Progenitor cell of endocrine pancreas (in vitro differentiated cells): ENCODE results near the gene SCP2. TPM values are rescaled to one million over a fixed set of nuclear protein-coding genes. Genes with fewer than 3 reads are reported as not detected.
"Not testable (repeated sequence)": the region's sequence is repeated elsewhere in the genome, so short reads cannot be mapped to it uniquely, and the experiment has no call there.

Experiments
- DNase-seq: peaks from one replicate; pipeline ENCODE4 v3.0.0; 2021; ENCODE audit warnings: low spot score; ENCODE audit not compliant: unreplicated experiment
- H3K27ac Mint-ChIP-seq: 2 replicates; pipeline ENCODE4 v1.8.0; 2021; ENCODE audit warnings: mild to moderate bottlenecking, moderate library complexity, mixed read lengths
- H3K27me3 Mint-ChIP-seq: 2 replicates; pipeline ENCODE4 v1.8.0; 2021; ENCODE audit warnings: mixed read lengths
- H3K36me3 Mint-ChIP-seq: 2 replicates; pipeline ENCODE4 v1.8.0; 2022; ENCODE audit warnings: mixed read lengths; ENCODE audit not compliant: insufficient read depth
- H3K4me1 Mint-ChIP-seq: 2 replicates; pipeline ENCODE4 v1.8.0; 2021; ENCODE audit warnings: low read depth, mixed read lengths
- H3K4me3 Mint-ChIP-seq: 2 replicates; pipeline ENCODE4 v1.8.0; 2021; ENCODE audit warnings: low read depth, mild to moderate bottlenecking, moderate library complexity, mixed read lengths
- H3K9me3 Mint-ChIP-seq: 2 replicates; pipeline ENCODE4 v1.8.0; 2021; ENCODE audit warnings: low read depth, mixed read lengths
- total RNA-seq: library from RNA; stranded (reverse); gene quantifications from 2 replicates; pipeline ENCODE4 v1.2.1, GENCODE V29; 2021
- TF ChIP-seq, protein P1 (sequence below): fragments of 200-600 bp; sonication (generic); IDR thresholded peaks from one replicate; pipeline ENCODE4 v1.5.0; 2021; ENCODE audit warnings: antibody characterized with exemption, mild to moderate bottlenecking; ENCODE audit not compliant: unreplicated experiment

Gene SCP2
- total RNA-seq, 1 donor from 2014 or later, result 60.8 TPM

DNA sequence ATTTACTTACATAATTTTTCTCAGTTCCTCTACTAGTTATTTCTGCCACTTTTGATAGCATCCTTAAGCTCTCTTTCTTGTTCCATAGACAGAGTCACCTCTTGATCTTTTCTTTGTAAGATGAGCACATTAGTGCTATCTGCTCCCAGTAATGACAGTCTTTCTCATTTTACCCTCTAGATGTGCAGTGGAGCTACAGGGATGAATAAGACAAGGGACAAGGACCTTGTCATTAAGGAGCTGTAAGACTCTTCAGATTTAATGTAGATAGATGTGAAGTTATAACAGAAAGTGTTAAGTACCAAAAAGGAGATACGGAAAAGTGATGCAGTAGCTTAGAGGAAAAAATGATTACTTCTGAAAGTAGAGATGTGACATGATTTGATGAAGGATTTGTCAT lies 20.4 kb downstream of the SCP2 start:
- TF ChIP-seq, protein P1, sequence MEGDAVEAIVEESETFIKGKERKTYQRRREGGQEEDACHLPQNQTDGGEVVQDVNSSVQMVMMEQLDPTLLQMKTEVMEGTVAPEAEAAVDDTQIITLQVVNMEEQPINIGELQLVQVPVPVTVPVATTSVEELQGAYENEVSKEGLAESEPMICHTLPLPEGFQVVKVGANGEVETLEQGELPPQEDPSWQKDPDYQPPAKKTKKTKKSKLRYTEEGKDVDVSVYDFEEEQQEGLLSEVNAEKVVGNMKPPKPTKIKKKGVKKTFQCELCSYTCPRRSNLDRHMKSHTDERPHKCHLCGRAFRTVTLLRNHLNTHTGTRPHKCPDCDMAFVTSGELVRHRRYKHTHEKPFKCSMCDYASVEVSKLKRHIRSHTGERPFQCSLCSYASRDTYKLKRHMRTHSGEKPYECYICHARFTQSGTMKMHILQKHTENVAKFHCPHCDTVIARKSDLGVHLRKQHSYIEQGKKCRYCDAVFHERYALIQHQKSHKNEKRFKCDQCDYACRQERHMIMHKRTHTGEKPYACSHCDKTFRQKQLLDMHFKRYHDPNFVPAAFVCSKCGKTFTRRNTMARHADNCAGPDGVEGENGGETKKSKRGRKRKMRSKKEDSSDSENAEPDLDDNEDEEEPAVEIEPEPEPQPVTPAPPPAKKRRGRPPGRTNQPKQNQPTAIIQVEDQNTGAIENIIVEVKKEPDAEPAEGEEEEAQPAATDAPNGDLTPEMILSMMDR, result no peak
- no peak overlapping the region for H3K27ac Mint-ChIP-seq
- no peak overlapping the region for H3K4me3 Mint-ChIP-seq
- H3K4me1 Mint-ChIP-seq, result peaks cover 2% of the 10 kb centered on the region
- H3K36me3 Mint-ChIP-seq, result no peaks in the 10 kb centered on the region
- no peaks in the 10 kb centered on the region for H3K9me3 Mint-ChIP-seq
- H3K27me3 Mint-ChIP-seq, result no peaks in the 10 kb centered on the region
- no peak for DNase-seq

DNA sequence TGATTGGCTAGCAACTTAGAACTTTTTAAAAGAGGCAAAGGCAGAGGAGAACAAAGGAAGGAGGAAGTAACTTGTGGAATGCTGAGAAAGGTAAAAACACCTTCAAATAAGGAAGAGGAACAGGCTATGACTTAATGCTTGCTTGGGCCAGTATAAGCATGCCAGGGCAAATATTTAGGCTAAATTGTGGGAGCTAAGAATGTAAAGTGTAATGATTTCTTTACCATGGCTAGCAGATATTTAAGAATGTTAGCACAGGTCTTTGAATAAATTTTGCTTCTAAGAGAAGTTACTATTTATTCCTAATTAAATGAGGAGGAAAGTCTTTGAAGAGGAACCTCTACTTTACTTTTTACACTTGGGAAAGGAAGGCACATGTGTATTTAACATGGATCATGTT lies 22.5 kb downstream of the SCP2 start:
- H3K27me3 Mint-ChIP-seq, H3K36me3 Mint-ChIP-seq, H3K4me1 Mint-ChIP-seq, DNase-seq, H3K4me3 Mint-ChIP-seq, H3K9me3 Mint-ChIP-seq: not testable (repeated sequence)
- H3K27ac Mint-ChIP-seq, result peak overlapping the region; percentile 43

DNA sequence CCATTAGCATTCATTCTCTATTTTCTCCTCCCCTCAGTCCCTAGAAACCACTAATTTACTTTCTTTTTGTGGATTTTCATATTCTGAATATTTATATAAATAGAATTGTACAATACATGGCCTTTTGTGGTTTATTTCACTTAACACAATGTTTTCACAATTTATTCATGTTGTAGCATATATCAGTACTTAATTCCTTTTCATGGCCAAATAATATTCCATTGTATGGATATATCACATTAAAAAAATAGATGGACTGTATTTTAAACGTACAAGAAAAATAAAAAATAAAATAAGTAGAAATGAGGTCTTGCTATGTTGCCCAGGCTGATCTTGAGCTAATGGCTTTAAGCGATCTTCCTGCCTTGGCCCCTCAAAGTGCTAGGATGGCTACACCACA lies 25.0 kb downstream of the SCP2 start:
- Mint-ChIP-seq H3K9me3 (no peaks in the 10 kb centered on the region), H3K4me3 (no peak overlapping the region), H3K27ac (no peak overlapping the region), H3K4me1 (peaks cover 12% of the 10 kb centered on the region), H3K27me3 (no peaks in the 10 kb centered on the region), H3K36me3 (no peaks in the 10 kb centered on the region)
- TF ChIP-seq, protein P1, result no peak
- no peak for DNase-seq

DNA sequence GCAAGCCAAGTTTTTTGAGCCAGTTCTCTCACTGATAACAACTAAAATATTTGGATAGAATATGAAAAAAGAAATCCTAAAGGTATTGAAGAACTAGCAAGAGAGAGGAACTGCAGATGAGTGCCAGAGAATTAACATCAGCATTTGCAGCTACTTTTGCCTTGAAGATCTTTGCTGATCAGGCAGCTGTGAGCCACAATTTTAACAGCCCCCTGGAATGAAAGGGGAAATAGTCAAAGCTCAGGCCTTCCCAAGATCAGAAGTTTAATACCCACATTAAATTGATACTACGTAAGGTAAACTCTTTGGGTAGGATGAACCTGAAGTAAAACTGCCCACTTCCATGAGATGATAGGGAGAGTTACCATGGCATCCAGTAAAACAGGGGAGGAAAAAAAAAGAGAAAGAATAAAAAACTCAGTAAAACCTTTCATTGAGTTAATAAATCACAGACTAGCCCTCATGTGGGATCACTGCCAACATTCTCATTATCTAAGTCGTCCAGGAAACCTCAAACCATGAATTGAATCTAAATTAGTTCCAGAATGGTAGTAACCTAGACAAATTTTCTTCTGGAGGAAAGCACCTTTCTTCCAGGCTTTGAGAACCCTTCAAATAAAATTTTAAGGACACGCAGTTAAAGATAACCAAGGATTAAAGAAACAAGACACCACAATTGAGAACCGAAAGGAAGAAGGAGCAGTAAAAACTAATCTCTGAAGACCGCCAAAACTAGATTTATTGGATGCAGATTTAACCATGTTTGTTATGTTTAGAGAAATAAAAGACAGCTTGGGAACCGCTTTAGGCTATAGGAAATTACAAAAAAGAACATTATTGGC lies 28.3 kb downstream of the SCP2 start:
- no peaks in the 10 kb centered on the region for H3K27me3 Mint-ChIP-seq
- no peaks in the 10 kb centered on the region for H3K36me3 Mint-ChIP-seq
- no peaks in the 10 kb centered on the region for H3K9me3 Mint-ChIP-seq
- TF ChIP-seq, protein P1, result no peak
- no peak for DNase-seq
- H3K4me1 Mint-ChIP-seq, result peaks cover 12% of the 10 kb centered on the region
- H3K27ac Mint-ChIP-seq, result no peak overlapping the region
- no peak overlapping the region for H3K4me3 Mint-ChIP-seq

DNA sequence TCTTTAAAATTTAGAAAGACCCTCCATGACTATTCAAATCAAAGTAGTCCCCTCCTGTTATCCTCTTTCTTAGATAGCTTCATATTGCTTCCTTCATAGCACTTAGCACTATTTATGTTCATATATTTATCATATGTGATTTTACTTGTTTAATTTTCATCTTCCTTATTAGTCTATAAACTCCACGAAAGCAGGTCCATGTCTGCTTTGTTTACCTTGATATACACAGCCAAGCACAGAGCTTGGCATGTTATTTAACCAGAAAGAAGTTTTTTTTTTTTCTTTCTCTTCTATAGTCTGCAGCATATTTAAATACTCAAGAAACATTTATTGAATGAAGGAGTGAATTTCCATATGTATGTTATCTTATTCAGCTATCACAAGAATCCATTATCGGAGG lies 36.0 kb downstream of the SCP2 start:
- DNase-seq, result no peak
- no peak overlapping the region for H3K4me3 Mint-ChIP-seq
- no peaks in the 10 kb centered on the region for H3K27me3 Mint-ChIP-seq
- TF ChIP-seq, protein P1, result no peak
- H3K4me1 Mint-ChIP-seq, result peaks cover 4% of the 10 kb centered on the region
- H3K9me3 Mint-ChIP-seq, result no peaks in the 10 kb centered on the region
- H3K27ac Mint-ChIP-seq, result no peak overlapping the region
- H3K36me3 Mint-ChIP-seq, result no peaks in the 10 kb centered on the region

DNA sequence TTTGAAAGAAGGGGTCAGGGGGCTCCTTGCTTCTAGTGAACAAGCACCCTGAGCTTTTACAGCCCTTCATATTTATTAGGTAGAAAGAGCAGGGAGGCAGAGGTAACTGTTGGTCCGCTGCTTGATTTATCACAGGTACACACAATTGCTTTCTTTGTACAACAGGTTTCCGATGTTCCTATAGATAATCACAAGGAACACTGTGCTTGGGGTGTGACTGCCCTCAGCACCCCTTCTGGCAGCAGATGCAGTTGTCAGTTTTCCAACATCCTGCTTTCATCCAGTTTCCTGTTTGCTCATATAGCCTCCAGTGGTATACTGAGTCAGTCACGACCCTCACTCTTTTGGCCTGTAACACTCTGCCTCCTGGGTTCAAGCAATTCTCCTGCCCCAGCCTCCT lies 40.6 kb downstream of the SCP2 start:
- Mint-ChIP-seq H3K36me3 (no peaks in the 10 kb centered on the region), H3K27me3 (no peaks in the 10 kb centered on the region), H3K4me3 (no peak overlapping the region), H3K9me3 (no peaks in the 10 kb centered on the region), H3K4me1 (no peaks in the 10 kb centered on the region), H3K27ac (no peak overlapping the region)
- TF ChIP-seq, protein P1, result no peak
- no peak for DNase-seq

DNA sequence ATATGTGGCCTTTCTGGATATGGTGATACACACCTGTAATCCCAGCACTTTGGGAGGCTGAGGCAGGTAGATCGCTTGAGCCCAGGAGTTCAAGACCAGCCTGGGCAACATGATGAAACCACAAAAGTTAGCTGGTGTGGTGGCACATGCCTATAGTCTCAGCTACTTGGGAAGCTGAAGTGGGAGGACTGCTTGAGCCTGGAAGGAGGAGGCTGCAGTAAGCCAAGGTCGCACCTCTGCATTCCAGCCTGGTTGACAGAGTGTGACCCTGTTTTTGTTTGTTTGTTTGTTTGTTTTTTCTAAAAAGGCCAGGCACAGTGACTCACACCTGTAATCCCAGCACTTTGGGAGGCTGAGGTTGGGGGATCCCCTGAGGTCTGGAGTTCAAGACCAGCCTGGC lies 42.2 kb downstream of the SCP2 start:
- DNase-seq, H3K9me3 Mint-ChIP-seq, H3K4me1 Mint-ChIP-seq, H3K4me3 Mint-ChIP-seq, H3K27me3 Mint-ChIP-seq, H3K36me3 Mint-ChIP-seq, H3K27ac Mint-ChIP-seq: not testable (repeated sequence)
